ENCODE results near the gene MFAP3. TPM values are rescaled to one million over a fixed set of nuclear protein-coding genes. Genes with fewer than 3 reads are reported as not detected.

Gene MFAP3
- total RNA-seq, 1 experiment from 2014 or later, result 18.5 TPM

GRCh38 chr5:154071799-154072413, 33.1 kb downstream of the MFAP3 start:
- H3K27ac ChIP-seq (ENCODE audit: low read depth, low read length), result no peak overlapping the region

More at GRCh38 chr5:154071799-154072413, 33.1 kb downstream of the MFAP3 start:
- Histone ChIP-seq H3K9me2 (ENCODE audit: insufficient read depth) (no peaks in the 10 kb centered on the region), H2AFZ (ENCODE audit: low read depth, low read length, poor library complexity, severe bottlenecking) (no peak overlapping the region), H3K27me3 (ENCODE audit: insufficient read depth, low read length) (no peaks in the 10 kb centered on the region), H4K20me1 (ENCODE audit: insufficient read depth) (no peaks in the 10 kb centered on the region), H3K4me3 (replicated peaks in 1 of 2; ENCODE audit: low read depth in 1 of 2, low read length in 2 of 2) (peak overlapping the region; percentile 9 to 22; a peak in 2 of 4 replicates), H3K4me2 (ENCODE audit: low read length) (peak overlapping the region; percentile 58), H3K9me3 (ENCODE audit: control insufficient read depth in 1 of 2, insufficient read depth in 1 of 2, low read depth in 1 of 2, low read length in 2 of 2) (no peaks in the 10 kb centered on the region), H3K9ac (ENCODE audit: low read length) (no peak overlapping the region), H3K36me3 (ENCODE audit: control insufficient read depth in 1 of 2, insufficient read depth in 2 of 2, low read length in 2 of 2) (no peaks in the 10 kb centered on the region), H3K79me2 (ENCODE audit: insufficient read depth, low read length) (no peaks in the 10 kb centered on the region), H3K4me1 (ENCODE audit: control insufficient read depth in 1 of 2, insufficient read depth in 2 of 2, low read length in 2 of 2) (peaks cover 0 to 2% of the 10 kb centered on the region in 2 experiments; a peak in 1 of 4 replicates)
- no peak for TF ChIP-seq EZH2 (IDR thresholded peaks at IDR 0.05)
- TF ChIP-seq EGR1 (IDR thresholded peaks at IDR 0.05; ENCODE audit: low read depth), result no peak
- no peak for TF ChIP-seq JUND (IDR thresholded peaks at IDR 0.05)
- TF ChIP-seq REST (IDR thresholded peaks at IDR 0.05; ENCODE audit: low read depth), result no peak
- TF ChIP-seq ZFX (IDR thresholded peaks at IDR 0.05), result no peak
- TF ChIP-seq EZH2phosphoT487 (IDR thresholded peaks at IDR 0.05; ENCODE audit: borderline replicate concordance), result no peak
- TF ChIP-seq SRF (IDR thresholded peaks at IDR 0.05; ENCODE audit: low read depth), result no peak
- TF ChIP-seq CBX3 (IDR thresholded peaks at IDR 0.05; ENCODE audit: low read depth), result no peak
- TF ChIP-seq RAD21 (IDR thresholded peaks at IDR 0.05; ENCODE audit: low read depth), result no peak
- no peak for TF ChIP-seq FOSL1 (IDR thresholded peaks at IDR 0.05; ENCODE audit: low read depth)
- no peak for TF ChIP-seq TCF7L2 (IDR thresholded peaks at IDR 0.05; ENCODE audit: borderline replicate concordance, extremely low read depth, insufficient read depth, insufficient read length)
- TF ChIP-seq CEBPB (IDR thresholded peaks at IDR 0.05; ENCODE audit: low read depth), result no peak
- no peak for TF ChIP-seq ATF3 (IDR thresholded peaks at IDR 0.05)
- TF ChIP-seq POLR2AphosphoS5 (IDR thresholded peaks at IDR 0.05; ENCODE audit: low read depth, low read length), result no peak
- TF ChIP-seq SP1 (IDR thresholded peaks at IDR 0.05; ENCODE audit: low read depth), result no peak
- TF ChIP-seq CTCF (IDR thresholded peaks at IDR 0.05 in 2 of 3, conservative IDR thresholded peaks at IDR 0.05 in 1 of 3; ENCODE audit: borderline replicate concordance in 1 of 3, insufficient read depth in 1 of 3, low read depth in 2 of 3, low read length in 2 of 3), result no peak
- no peak for TF ChIP-seq YY1 (IDR thresholded peaks at IDR 0.05; ENCODE audit: extremely low read depth, insufficient replicate concordance, low read depth, low read length)
- no peak for TF ChIP-seq ZNF274 (IDR thresholded peaks at IDR 0.05; ENCODE audit: low read depth, low read length)
- BruUV-seq (replicated peaks), result no TSS peak
- DNase-seq (ENCODE audit: low read depth, low spot score), result no peak
- peak; percentile 37; the same call in 1 of the 2 replicates for ATAC-seq
- intact Hi-C loops (cut with micrococcal nuclease), result loop anchor here (1.0 to 2.0 kb wide), 6 partner anchors 98 to 568 kb away; no protein-coding TSS in a partner anchor
- CTCF ChIA-PET, result interaction anchor here (0.8 to 2.3 kb wide), 34 partner anchors 8 to 1539 kb away, joined by 3 to 70 read pairs (median 6); partner anchors contain the start of genes FAM114A2, GALNT10 and MFAP3
- POLR2A ChIA-PET, result interaction anchor here (1.3 kb wide), 1 partner anchor 333 kb away, joined by 4 read pairs; no protein-coding TSS in a partner anchor
- RAD21 ChIA-PET (ENCODE audit: low non-redundant PET in 1 of 2, low total read pairs in 2 of 2, uncharacterized antibody in 2 of 2, unreplicated experiment in 2 of 2), result interaction anchor here (0.7 to 2.0 kb wide), 10 partner anchors 13 to 333 kb away, joined by 3 to 16 read pairs (median 5); partner anchors contain the start of genes FAM114A2 (in 1 of the 2), GALNT10 (in 1 of the 2) and MFAP3 (in 1 of the 2)
